Measurements from ENCODE around the gene URB2. TPM values are rescaled to one million over a fixed set of nuclear protein-coding genes. Genes with fewer than 3 reads are reported as not detected.

URB2 gene
- total and polyA plus RNA-seq, 2 experiments from 2014 or later = 7.6 to 44.3 TPM

DNA sequence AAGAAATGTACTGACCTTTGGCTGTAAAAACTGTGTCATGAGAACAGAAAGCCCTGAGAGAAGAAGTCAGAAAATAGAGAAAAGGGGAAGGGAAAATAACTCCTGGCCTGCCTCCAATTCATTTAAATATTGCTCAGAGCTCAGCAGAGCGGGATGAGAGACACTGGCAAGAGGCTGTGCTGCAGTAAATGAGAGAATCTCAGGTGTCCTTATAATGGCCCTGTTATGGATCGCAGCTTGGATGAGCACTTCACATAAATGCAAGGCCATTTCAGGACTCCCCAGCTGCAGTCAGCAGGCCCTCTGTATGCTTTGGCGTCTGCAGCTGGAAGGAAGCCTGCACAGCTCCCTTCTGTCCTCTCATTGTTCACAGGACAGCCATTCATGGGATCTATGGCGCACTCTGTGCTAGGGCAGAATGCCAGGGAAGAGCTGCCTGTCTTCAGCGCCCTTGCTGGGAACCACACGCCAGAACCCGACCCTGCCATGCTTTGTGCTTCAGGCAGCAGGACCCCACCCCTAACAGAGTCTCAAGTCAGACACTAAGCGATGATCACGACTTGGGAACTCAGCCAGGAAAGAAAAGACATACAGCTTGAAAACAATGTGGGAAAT is 46.9 kb upstream of the URB2 start (continued):
- TF ChIP-seq ZNF462 (CRISPR knock-in tag; IDR thresholded peaks at IDR 0.05) (no peak), NANOG (IDR thresholded peaks at IDR 0.05; ENCODE audit: borderline replicate concordance) (no peak), EZH2 (IDR thresholded peaks at IDR 0.05; ENCODE audit: low read depth, unreplicated experiment) (no peak), STAT1 (IDR thresholded peaks at IDR 0.05; ENCODE audit: unreplicated experiment) (no peak), ZNF331 (CRISPR knock-in tag; IDR thresholded peaks at IDR 0.05; ENCODE audit: low read depth) (no peak), EZH2phosphoT487 (IDR thresholded peaks at IDR 0.05; ENCODE audit: unreplicated experiment) (no peak), POLR2AphosphoS5 (IDR thresholded peaks at IDR 0.05; ENCODE audit: low read depth) (no peak), CREB1 (CRISPR knock-in tag; IDR thresholded peaks at IDR 0.05; ENCODE audit: low read depth) (no peak), CTCF (conservative IDR thresholded peaks at IDR 0.05; ENCODE audit: low read depth in 2 of 2) (no peak), JUNB (IDR thresholded peaks at IDR 0.05; ENCODE audit: unreplicated experiment) (no peak), ZNF114 (CRISPR knock-in tag; IDR thresholded peaks at IDR 0.05) (no peak)
- TF ChIP-seq, protein P1, sequence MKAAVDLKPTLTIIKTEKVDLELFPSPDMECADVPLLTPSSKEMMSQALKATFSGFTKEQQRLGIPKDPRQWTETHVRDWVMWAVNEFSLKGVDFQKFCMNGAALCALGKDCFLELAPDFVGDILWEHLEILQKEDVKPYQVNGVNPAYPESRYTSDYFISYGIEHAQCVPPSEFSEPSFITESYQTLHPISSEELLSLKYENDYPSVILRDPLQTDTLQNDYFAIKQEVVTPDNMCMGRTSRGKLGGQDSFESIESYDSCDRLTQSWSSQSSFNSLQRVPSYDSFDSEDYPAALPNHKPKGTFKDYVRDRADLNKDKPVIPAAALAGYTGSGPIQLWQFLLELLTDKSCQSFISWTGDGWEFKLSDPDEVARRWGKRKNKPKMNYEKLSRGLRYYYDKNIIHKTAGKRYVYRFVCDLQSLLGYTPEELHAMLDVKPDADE (IDR thresholded peaks at IDR 0.05) = no peak
